ENCODE measurements around the gene GRHL1. TPM values are rescaled to one million over a fixed set of nuclear protein-coding genes. Genes with fewer than 3 reads are reported as not detected.

Gene GRHL1
- total RNA-seq, 1 donor = 0.36 TPM

DNA sequence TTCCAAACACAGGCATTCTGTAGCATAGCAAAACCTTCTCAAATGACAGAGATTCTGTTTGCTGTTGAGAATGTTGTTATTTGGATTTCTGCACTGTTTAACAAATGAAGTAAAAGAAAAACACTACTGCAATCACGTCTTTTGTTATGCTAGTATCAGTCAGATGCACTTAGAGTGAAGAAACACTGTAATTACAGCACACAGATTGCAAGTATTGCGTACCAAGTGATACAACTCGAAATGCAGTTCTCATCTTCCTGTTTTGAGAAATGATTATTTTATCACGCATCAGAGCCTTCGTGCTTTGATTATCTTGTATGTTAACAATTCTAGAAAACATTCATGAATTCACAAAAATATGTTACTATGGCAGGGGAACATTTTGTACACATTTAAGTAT is 50.1 kb downstream of the GRHL1 start:
- no peak overlapping the region for H3K4me2 ChIP-seq (ENCODE audit: insufficient read depth, low read length)
- H3K4me1 ChIP-seq (ENCODE audit: insufficient read depth, low read length) = peaks cover 7% of the 10 kb centered on the region
- no peaks in the 10 kb centered on the region for H3K79me2 ChIP-seq (ENCODE audit: insufficient read depth, low read length)
- DNase-seq (ENCODE audit: insufficient read length, low spot score, missing footprints) = peak; percentile 69
- H3K27me3 ChIP-seq (ENCODE audit: insufficient read depth, low read length) = no peaks in the 10 kb centered on the region
- no peaks in the 10 kb centered on the region for H4K20me1 ChIP-seq (ENCODE audit: insufficient read depth, low read length)
- H3K27ac ChIP-seq (ENCODE audit: low read depth, low read length) = no peak overlapping the region
- H3K4me3 ChIP-seq (ENCODE audit: insufficient read depth, low read length) = no peak overlapping the region
- H2AFZ ChIP-seq (ENCODE audit: low read length) = no peak overlapping the region
- TF ChIP-seq, protein P1, sequence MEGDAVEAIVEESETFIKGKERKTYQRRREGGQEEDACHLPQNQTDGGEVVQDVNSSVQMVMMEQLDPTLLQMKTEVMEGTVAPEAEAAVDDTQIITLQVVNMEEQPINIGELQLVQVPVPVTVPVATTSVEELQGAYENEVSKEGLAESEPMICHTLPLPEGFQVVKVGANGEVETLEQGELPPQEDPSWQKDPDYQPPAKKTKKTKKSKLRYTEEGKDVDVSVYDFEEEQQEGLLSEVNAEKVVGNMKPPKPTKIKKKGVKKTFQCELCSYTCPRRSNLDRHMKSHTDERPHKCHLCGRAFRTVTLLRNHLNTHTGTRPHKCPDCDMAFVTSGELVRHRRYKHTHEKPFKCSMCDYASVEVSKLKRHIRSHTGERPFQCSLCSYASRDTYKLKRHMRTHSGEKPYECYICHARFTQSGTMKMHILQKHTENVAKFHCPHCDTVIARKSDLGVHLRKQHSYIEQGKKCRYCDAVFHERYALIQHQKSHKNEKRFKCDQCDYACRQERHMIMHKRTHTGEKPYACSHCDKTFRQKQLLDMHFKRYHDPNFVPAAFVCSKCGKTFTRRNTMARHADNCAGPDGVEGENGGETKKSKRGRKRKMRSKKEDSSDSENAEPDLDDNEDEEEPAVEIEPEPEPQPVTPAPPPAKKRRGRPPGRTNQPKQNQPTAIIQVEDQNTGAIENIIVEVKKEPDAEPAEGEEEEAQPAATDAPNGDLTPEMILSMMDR (IDR thresholded peaks at IDR 0.05; ENCODE audit: extremely low read depth, low read depth, low read length) = no peak
- no peaks in the 10 kb centered on the region for H3K9me3 ChIP-seq (ENCODE audit: low read depth, low read length)
- no peaks in the 10 kb centered on the region for H3K36me3 ChIP-seq (ENCODE audit: insufficient read depth, low read length)

DNA sequence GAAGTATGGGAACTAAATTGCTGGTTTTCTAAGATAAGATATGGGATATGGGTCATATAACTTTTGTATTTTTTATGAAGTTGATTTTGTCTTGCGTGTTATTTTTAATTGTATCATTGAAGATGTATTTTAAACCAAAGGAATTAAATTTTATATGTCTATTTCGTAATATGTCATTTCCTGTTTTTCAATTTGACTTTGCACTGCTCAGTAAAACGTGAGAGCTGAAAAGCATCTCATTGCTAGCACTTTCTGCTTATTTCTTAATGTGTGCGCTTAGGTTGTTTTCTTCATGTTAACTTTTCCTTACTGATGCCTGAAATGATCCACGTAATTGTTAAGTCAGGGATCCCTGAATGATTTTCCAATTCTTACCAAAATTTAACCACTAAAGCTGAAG is 50.6 kb downstream of the GRHL1 start:
- Histone ChIP-seq H4K20me1 (ENCODE audit: insufficient read depth, low read length) (no peaks in the 10 kb centered on the region), H3K9me3 (ENCODE audit: low read depth, low read length) (no peaks in the 10 kb centered on the region), H2AFZ (ENCODE audit: low read length) (no peak overlapping the region), H3K79me2 (ENCODE audit: insufficient read depth, low read length) (no peaks in the 10 kb centered on the region), H3K27ac (ENCODE audit: low read depth, low read length) (no peak overlapping the region), H3K27me3 (ENCODE audit: insufficient read depth, low read length) (no peaks in the 10 kb centered on the region), H3K4me3 (ENCODE audit: insufficient read depth, low read length) (no peak overlapping the region), H3K4me1 (ENCODE audit: insufficient read depth, low read length) (peaks cover 7% of the 10 kb centered on the region), H3K36me3 (ENCODE audit: insufficient read depth, low read length) (no peaks in the 10 kb centered on the region), H3K4me2 (ENCODE audit: insufficient read depth, low read length) (no peak overlapping the region)
- TF ChIP-seq, protein P1 (IDR thresholded peaks at IDR 0.05; ENCODE audit: extremely low read depth, low read depth, low read length) = no peak
- no peak for DNase-seq (ENCODE audit: insufficient read length, low spot score, missing footprints)

DNA sequence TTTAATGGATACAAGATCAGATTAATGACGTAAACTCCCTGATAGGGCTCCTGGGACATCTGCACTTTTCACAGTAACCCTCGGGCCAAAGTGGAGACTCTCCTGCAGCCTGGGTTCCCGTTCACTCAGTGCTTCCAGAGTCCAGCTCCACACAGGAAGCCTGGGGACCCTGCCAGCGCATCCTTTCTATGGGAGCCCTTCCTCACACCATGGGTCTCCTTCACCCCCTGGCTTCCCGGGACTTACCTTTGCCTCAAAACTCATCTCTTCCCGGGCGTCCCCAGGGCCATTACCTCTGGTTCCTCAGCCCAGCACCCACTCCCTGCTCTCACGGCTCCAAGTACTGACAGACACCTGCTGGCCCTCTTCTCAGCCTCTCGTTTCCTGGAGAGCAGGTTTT is 51.2 kb downstream of the GRHL1 start:
- no peak for DNase-seq (ENCODE audit: insufficient read length, low spot score, missing footprints)
- H3K4me3 ChIP-seq (ENCODE audit: insufficient read depth, low read length) = no peak overlapping the region
- no peaks in the 10 kb centered on the region for H3K27me3 ChIP-seq (ENCODE audit: insufficient read depth, low read length)
- H4K20me1 ChIP-seq (ENCODE audit: insufficient read depth, low read length) = no peaks in the 10 kb centered on the region
- peaks cover 11% of the 10 kb centered on the region for H3K4me1 ChIP-seq (ENCODE audit: insufficient read depth, low read length)
- no peak overlapping the region for H3K4me2 ChIP-seq (ENCODE audit: insufficient read depth, low read length)
- TF ChIP-seq, protein P1 (IDR thresholded peaks at IDR 0.05; ENCODE audit: extremely low read depth, low read depth, low read length) = no peak
- H3K79me2 ChIP-seq (ENCODE audit: insufficient read depth, low read length) = no peaks in the 10 kb centered on the region
- H3K27ac ChIP-seq (ENCODE audit: low read depth, low read length) = no peak overlapping the region
- H3K36me3 ChIP-seq (ENCODE audit: insufficient read depth, low read length) = no peaks in the 10 kb centered on the region
- no peak overlapping the region for H2AFZ ChIP-seq (ENCODE audit: low read length)
- no peaks in the 10 kb centered on the region for H3K9me3 ChIP-seq (ENCODE audit: low read depth, low read length)

- TF ChIP-seq, protein P1 (IDR thresholded peaks at IDR 0.05; ENCODE audit: extremely low read depth, low read depth, low read length) = no peak
- H3K36me3 ChIP-seq (ENCODE audit: insufficient read depth, low read length) = no peaks in the 10 kb centered on the region
- no peak overlapping the region for H3K27ac ChIP-seq (ENCODE audit: low read depth, low read length)
- H3K27me3 ChIP-seq (ENCODE audit: insufficient read depth, low read length) = no peaks in the 10 kb centered on the region
- no peak overlapping the region for H3K4me2 ChIP-seq (ENCODE audit: insufficient read depth, low read length)
- no peak overlapping the region for H2AFZ ChIP-seq (ENCODE audit: low read length)
- no peaks in the 10 kb centered on the region for H4K20me1 ChIP-seq (ENCODE audit: insufficient read depth, low read length)
- H3K79me2 ChIP-seq (ENCODE audit: insufficient read depth, low read length) = no peaks in the 10 kb centered on the region
- no peaks in the 10 kb centered on the region for H3K9me3 ChIP-seq (ENCODE audit: low read depth, low read length)
- DNase-seq (ENCODE audit: insufficient read length, low spot score, missing footprints) = peak; percentile 73
- peaks cover 19% of the 10 kb centered on the region for H3K4me1 ChIP-seq (ENCODE audit: insufficient read depth, low read length)
- H3K4me3 ChIP-seq (ENCODE audit: insufficient read depth, low read length) = no peak overlapping the region
Measured at GRCh38 chr2:10003206-10004125, 52.0 kb downstream of the GRHL1 start.

All from osteoblast (primary cell).